Measurements from ENCODE around the gene GATAD1. TPM values are rescaled to one million over a fixed set of nuclear protein-coding genes. Genes with fewer than 3 reads are reported as not detected.

Gene GATAD1
- total RNA-seq, 1 donor from 2014 or later: 30.5 TPM

DNA sequence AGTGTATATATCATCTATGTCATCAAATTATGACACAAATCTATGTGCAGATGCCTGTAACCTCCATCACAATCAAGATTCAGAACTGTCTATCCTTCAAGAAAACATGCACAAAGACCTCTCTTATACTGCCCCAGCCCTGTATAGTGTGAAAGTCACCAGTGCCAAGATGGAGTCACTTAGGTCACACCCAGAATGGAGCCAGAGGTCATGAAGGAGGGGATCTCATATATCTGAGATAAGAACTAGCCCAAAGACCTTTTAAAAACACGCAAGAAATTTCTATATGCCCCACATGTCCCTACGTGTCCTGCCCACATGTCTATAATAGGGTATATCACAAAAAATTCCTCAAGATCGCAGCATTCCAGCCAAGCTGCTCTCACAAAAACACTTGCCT, 20.1 kb upstream of the GATAD1 start:
- no peaks in the 10 kb centered on the region for H3K36me3 ChIP-seq (ENCODE audit: control insufficient read depth, insufficient read depth, low read length)
- TF ChIP-seq, protein P1, sequence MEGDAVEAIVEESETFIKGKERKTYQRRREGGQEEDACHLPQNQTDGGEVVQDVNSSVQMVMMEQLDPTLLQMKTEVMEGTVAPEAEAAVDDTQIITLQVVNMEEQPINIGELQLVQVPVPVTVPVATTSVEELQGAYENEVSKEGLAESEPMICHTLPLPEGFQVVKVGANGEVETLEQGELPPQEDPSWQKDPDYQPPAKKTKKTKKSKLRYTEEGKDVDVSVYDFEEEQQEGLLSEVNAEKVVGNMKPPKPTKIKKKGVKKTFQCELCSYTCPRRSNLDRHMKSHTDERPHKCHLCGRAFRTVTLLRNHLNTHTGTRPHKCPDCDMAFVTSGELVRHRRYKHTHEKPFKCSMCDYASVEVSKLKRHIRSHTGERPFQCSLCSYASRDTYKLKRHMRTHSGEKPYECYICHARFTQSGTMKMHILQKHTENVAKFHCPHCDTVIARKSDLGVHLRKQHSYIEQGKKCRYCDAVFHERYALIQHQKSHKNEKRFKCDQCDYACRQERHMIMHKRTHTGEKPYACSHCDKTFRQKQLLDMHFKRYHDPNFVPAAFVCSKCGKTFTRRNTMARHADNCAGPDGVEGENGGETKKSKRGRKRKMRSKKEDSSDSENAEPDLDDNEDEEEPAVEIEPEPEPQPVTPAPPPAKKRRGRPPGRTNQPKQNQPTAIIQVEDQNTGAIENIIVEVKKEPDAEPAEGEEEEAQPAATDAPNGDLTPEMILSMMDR (IDR thresholded peaks at IDR 0.05; ENCODE audit: insufficient read depth, low read length, poor library complexity, severe bottlenecking): no peak
- DNase-seq (ENCODE audit: low read depth): no peak
- H3K27me3 ChIP-seq (ENCODE audit: control insufficient read depth, insufficient read depth, low read length): no peaks in the 10 kb centered on the region
- no peak overlapping the region for H3K4me3 ChIP-seq (ENCODE audit: low read depth, low read length)

DNA sequence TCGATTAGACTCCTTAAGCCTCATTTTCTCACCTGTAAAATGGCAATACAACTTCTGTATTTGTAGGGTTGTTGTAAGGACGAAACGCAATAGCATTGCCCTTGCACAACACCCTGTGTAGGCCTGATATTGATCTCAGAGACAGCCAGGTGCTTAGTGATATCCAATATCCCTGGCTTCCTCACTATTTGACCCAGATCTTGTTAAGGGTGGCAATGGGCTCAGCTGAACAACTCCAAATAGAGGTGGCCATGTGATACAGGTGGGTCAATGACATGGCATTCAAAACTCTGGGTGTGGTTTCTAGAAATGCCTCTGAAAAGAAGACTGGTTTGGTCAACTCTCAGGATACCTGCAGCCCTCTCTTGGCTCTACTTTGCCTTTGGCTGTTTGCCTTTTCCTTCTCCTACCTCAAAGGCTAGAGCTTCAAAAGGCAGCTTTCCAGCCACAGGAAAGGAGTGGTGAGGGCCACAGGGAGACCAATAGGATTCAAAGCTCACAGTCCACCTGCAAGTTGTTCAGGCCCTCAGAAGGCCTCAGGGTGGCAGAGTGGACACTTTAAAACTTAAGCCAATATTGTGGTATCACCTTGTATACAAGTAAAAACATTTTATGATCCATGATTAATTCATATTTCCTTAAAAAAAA, 14.9 kb upstream of the GATAD1 start:
- DNase-seq (ENCODE audit: low read depth): no peak
- TF ChIP-seq, protein P1 (IDR thresholded peaks at IDR 0.05; ENCODE audit: insufficient read depth, low read length, poor library complexity, severe bottlenecking): no peak
- no peaks in the 10 kb centered on the region for H3K27me3 ChIP-seq (ENCODE audit: control insufficient read depth, insufficient read depth, low read length)
- H3K36me3 ChIP-seq (ENCODE audit: control insufficient read depth, insufficient read depth, low read length): no peaks in the 10 kb centered on the region
- H3K4me3 ChIP-seq (ENCODE audit: low read depth, low read length): no peak overlapping the region

DNA sequence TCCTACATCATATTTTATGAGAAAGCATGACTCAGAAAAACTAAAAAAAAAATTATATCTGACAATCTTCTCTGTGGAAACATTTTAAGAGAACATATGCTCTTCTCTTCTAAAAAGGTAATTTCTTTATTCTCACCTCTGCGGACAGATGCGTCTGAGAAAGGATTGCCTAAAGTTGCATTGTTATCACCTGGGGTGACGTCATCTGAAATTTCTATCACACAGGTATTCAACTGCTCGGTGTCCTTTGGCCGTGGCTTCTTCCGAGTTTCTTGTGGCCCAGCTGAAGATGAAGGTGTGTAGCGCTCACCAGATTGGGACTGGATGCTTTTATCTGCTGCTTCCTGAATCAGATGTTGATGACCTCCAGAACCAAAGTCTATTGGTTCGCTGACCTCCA, 14.3 kb upstream of the GATAD1 start:
- DNase-seq (ENCODE audit: low read depth): no peak
- H3K27me3 ChIP-seq (ENCODE audit: control insufficient read depth, insufficient read depth, low read length): no peaks in the 10 kb centered on the region
- H3K4me3 ChIP-seq (ENCODE audit: low read depth, low read length): no peak overlapping the region
- TF ChIP-seq, protein P1 (IDR thresholded peaks at IDR 0.05; ENCODE audit: insufficient read depth, low read length, poor library complexity, severe bottlenecking): no peak
- no peaks in the 10 kb centered on the region for H3K36me3 ChIP-seq (ENCODE audit: control insufficient read depth, insufficient read depth, low read length)

DNA sequence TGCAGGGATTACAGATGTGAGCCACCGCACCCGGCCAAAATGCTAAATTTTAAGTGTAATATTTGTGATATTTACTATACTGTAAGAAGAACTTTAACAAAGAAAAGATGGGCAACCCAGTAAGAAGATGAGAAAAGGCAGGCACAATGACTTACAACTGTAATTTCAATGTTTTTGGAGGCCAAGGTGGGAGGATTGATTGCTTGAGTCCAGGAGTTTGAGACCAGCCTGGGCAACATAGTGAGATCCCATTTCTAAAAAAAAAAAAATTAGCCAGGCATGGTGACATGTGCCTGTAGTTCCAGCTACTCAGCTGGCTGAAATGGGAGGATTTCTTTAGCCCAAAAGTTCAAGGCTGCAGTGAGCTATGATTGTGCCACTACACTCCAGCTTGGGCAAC, 11.7 kb upstream of the GATAD1 start:
- DNase-seq (ENCODE audit: low read depth): no peak
- Histone ChIP-seq H3K36me3 (ENCODE audit: control insufficient read depth, insufficient read depth, low read length) (no peaks in the 10 kb centered on the region), H3K4me3 (ENCODE audit: low read depth, low read length) (no peak overlapping the region), H3K27me3 (ENCODE audit: control insufficient read depth, insufficient read depth, low read length) (no peaks in the 10 kb centered on the region)
- TF ChIP-seq, protein P1 (IDR thresholded peaks at IDR 0.05; ENCODE audit: insufficient read depth, low read length, poor library complexity, severe bottlenecking): no peak

DNA sequence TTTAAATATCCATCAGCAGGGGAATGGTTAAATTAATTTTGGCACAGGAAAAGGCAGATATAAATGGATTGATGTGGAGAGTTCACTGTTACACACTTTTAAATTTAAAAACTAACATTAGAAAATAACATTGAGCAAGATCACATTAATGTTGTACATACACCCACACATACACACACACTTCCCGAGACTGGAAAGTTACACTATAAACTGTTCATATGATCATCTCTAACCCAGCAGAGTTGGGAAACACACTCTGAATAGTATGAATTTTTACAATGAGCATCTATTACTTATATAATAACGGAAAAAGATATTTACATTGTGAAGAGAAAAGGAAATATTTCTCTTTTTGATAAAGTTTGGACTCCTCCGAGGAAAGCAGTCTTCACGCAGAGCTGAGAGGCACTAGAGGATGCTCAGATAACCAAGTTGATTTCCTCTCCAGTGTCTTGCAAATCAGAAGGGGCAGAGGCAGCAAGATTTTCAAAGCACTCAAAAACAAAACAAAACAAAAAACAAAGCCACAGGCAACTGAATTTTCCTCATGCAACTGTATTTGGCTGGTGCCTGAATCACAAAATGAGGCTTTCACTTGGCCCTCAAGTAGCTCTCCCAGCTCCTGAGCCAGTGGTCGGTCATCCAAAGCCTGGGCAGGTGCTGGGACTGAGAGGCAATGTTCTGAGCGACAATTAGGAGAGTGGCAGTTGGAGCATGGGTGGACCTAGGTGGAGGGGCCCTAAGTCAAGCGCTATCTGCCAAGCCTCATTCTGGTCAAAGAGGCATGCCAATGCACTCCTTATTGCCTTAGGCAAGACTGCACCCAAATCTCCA, 10.5 kb upstream of the GATAD1 start:
- DNase-seq (ENCODE audit: low read depth): no peak
- H3K36me3 ChIP-seq (ENCODE audit: control insufficient read depth, insufficient read depth, low read length): no peaks in the 10 kb centered on the region

More for the DNA sequence above, 10.5 kb upstream of the GATAD1 start:
- TF ChIP-seq, protein P1 (IDR thresholded peaks at IDR 0.05; ENCODE audit: insufficient read depth, low read length, poor library complexity, severe bottlenecking): no peak
- Histone ChIP-seq H3K27me3 (ENCODE audit: control insufficient read depth, insufficient read depth, low read length) (no peaks in the 10 kb centered on the region), H3K4me3 (ENCODE audit: low read depth, low read length) (no peak overlapping the region)
